Smooth muscle cell of trachea (primary cell): ENCODE measurements around the gene DLX2. TPM values are rescaled to one million over a fixed set of nuclear protein-coding genes. Genes with fewer than 3 reads are reported as not detected.

Experiments used
- total RNA-seq: library from RNA; depleted of rRNA; stranded (reverse); fragments of >200 nt; gene quantifications from 2 replicates; pipeline ENCODE4 v1.2.1, GENCODE V29; 2014

The DLX2 gene
- 0.17 and 0.29 TPM in 2 replicates for total RNA-seq

DNA sequence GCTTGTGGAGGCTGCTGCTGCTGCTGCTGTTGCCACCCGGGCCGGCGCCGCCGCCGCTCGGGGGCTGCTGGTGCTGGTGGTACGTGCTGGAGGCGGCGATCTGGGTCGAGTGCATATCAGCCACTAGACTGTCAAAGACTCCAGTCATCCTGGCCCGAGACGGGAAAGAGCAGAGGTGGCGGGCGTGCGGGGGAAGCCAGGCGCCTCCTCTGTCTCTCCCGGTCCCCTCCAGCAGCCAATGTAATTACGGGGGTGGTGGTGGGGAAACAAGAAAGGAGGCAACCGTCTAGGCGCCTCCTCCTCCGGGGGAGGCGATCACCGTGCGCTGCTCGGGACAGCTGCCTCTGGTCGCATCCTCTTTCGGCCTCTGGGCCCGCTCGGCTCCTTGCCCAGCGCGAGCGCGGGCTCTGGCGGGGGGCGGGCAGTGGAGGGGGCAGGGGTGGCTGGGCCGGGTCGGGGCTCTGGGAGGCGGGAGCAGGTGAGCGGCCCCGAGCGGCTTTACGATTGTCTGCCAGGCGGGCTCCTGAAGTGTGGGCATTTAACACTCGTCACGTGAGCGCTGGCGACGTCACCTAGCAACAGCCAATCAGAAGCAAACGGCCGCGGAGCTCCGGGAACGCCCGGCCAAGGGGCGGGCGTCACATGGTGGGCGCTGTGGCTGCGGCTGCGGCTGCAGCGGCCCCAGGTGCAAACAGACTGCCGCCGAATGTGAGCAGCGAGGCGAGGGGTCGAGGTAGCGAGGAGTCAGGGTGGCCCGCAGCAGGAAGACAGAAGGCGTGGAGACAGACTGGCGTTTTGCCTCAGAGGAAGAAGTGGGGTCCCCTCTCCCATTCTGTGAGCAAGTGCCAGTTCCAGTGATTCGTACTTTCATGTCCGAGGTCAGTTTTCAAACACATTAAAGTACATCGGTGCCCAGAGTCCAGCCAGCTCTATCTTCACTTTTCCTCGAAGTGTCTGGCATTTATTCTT is at the start of gene DLX2:
DLX2 (minus strand) TSS at position 510 of the 969 bp plus-strand sequence; CDS start at position 148, 362 bp downstream.

DNA sequence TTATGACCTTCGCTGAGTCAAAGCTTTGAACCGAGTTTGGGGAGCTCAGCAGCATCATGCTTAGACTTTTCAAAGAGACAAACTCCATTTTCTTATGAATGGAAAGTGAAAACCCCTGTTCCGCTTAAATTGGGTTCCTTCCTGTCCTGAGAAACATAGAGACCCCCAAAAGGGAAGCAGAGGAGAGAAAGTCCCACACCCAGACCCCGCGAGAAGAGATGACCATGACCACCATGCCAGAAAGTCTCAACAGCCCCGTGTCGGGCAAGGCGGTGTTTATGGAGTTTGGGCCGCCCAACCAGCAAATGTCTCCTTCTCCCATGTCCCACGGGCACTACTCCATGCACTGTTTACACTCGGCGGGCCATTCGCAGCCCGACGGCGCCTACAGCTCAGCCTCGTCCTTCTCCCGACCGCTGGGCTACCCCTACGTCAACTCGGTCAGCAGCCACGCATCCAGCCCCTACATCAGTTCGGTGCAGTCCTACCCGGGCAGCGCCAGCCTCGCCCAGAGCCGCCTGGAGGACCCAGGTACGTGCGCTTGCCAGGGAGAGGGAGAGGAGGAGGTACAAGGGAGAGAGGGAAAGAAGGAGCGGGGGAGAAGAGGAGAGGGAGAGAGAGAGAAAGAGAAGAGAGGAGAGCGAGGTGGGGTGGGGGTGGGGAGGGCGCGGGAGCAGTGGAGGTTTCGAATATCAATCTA is 17.1 kb downstream of the DLX2 start, which contains the start of gene DLX1:
DLX1 (plus strand) TSS at position 48 of the 700 bp plus-strand sequence; CDS start at position 219, 171 bp downstream.

Other genes starting within 250 kb of the DLX2 start
- gene SLC25A12, start 208.7 kb downstream of the DLX2 start, total RNA-seq: 21.2 and 32.7 TPM in 2 replicates
- 21.2 and 52.7 TPM in 2 replicates for gene HAT1, start 180.4 kb downstream of the DLX2 start, total RNA-seq
- 6.8 TPM in 2 replicates for gene METAP1D, start 102.9 kb downstream of the DLX2 start, total RNA-seq
- 0.15 and 0.17 TPM in 2 replicates for gene DLX1, start 17.4 kb downstream of the DLX2 start, total RNA-seq